ENCODE measurements around the gene TRMO.

Gene TRMO

DNA sequence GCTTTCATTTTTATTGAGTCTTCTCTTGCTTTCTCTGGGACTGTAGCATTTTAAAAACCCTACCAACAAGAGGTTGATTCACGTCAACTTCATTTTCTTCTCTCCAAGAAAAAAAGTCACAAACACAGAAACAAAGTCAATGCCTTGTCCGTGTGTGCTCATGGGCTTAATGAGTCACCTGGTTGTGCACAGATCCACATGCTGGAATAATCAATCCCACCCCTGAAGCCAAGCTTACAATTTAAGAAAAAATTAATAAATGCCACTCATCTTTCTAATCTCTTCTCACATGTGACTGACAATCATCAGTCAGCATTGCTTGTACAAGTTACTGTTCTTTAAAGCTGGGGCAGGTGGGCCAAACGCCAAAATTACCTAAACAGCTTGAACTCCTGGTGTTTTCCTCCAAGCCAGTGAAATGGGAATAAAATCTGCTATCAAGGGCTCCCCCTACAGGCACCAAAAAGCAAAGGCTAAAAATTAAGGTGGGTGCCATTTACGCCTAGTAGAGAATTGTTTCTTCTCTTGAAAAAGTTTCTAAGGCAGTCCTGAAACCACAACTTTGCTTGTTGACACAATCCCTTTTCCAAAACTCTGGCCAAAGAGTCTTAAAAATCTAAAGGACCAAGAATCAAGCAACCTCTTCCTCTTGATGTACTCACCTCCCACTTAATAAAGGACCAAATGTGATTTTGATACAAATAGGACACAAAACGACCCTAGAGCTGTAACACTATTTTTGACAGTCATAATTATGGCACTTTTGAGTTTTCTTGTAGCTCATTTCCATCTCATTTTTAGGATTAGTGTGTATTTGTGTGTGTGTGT is 21.3 kb downstream of the TRMO start:
- DNase-seq, result no peak

DNA sequence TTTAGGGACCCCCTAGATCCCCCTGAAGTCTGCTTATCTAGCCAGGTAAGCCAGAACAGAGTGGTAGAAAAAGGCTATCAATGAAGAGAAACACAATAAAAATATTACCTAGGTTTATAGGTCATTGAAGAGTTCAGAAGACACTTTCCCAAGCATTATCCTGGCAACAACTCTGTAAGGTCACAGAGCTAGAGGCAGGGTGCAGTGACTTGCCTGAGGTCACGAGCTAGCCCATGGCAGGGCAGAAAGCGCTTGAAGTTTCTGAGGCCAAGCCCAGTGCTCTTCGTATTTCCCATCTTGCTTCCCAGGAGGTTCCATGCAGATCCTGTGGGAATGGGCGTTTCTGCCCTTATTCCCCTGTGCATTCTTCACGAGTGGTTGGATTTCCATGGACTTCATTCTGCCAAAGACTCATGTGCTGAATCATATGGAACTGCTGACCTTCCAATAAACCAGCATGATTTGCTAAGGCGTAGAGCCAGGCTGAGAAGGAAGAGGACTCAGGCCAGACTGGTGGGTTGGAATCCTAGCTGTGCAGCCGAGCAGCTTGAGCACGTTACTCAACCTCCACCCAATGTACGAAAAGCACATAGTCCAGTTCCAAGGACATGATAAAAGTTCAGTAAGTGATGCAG is 22.1 kb downstream of the TRMO start:
- no peak for DNase-seq

DNA sequence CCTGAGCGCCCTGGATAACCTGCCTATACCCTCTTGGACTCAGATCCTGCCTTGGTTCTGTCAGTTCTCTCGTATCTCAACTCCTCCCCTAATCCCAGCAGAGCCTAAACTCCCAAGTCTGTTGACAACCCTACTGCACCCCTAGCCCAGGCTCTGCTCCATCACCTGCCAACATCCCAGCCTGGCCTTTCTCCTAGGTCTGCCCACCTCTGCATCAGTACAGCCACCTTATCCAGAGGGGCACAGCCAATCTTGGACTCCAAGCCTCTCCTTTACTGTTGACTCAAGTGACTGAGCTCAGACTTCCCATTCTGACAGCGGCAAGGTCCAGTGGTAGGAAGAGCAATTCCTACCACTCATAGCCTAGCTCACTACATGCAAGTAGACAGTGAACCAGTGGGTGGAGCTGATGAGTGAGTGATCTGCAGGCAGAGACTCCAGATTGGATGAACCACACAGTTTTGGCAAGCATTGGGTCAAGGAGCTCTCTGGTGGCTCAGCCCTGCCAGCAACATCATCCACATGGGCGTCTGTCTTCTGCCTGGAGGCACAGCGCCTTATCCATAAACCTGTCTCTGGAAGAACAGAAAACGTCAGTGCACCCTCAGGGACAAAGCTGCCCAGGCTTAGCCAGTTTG is 26.5 kb downstream of the TRMO start:
- DNase-seq, result no peak

DNA sequence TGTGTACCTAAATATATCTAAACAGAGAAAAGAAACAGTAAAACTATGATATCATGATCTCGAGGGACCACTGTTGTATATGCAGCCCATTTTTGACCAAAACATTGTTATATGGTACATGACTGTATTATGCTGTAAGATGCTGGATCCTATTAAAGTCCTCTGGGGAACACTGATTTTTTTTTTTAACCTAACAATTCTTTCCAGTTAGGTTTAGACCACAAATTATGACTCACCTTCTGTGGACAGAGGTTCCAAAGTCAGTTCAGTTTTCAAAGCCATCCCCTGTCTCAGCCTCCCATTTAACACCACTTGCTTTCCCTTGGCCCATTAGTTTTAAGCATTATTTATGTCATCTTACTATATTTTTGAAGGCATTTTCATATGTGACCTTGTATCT is 27.1 kb downstream of the TRMO start:
- DNase-seq, result no peak

DNA sequence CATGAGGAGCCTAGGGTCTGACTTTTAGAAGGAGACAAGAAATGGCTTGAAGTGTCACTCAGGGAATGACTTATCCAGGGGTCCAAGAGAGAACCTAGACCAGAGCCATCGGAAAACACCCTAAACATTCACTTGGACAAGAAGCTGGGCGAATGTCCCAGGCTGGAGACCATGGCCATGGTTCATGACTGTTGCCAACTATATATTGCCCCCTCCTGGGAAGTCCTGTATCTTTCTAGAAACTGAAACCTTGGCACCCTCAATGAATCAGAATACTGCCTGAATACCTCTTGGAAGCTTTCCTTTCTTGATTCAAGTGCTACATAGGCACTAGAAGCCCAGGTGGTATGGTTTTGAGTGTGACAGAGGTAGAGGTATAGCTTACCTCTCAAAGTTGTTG is 29.9 kb downstream of the TRMO start:
- DNase-seq, result no peak

DNA sequence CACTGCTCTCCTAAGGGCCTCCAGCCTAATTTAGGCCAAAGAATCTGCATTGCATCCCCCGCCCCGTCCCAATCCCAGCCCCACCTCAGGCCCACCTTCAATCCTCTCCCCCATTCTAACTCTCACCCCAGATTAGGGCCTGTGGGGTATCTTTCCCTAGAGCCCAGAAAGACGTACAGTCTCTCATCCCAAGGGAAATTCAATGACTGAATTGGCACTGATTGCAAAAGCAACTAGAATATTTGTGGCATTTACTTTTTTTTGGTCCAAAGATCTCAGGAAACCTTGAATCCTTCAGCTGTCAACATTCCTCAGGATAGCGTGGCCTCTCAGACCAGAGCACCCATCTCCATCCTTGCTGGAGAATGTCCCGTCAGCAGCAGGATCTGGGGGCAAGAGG is 30.6 kb downstream of the TRMO start:
- no peak for DNase-seq

DNA sequence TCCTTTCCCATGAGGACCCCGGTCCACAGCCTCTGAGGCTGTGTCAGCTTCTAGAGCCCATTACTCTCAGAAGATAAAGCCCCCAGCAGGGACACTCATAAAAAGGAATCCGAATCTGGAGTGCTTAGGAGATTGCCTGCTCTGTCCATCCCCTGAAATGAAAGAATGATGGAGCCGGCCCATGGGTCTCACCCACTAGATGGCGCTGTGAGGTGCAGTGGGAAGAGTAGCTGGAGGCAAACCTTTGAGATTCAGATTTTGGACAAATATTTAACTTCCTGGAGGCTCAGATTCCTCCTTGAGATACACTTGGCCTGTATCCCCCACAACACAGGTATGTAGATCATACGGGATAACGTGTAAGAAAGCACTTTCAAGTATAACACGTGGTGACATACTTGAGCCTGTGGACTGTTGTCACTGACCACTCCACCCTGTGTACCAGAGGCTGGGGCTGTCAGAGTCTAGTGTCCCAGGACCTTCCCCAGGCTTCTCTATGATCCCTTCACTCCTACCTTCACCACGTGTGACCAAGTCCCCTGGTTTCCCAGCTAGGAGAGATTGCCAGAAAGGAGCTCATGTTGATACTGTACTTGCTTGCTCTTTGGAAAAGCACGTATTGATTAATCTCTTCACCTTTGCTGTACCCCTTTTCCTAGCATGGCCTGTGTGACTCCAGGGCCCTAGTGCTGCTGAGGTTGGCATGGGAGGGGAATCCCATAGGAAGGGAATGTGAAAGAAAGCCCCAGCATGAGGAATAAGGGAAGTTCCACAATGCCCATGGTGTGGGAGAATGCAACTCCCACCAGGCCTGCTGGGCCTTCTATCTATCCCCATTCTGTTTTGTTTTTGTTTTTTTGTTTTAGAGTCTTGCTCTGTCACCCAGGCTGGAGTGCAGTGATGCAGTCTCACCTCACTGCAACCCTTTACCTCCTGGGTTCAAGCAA is 32.1 kb downstream of the TRMO start:
- peak; percentile 85 for DNase-seq

DNA sequence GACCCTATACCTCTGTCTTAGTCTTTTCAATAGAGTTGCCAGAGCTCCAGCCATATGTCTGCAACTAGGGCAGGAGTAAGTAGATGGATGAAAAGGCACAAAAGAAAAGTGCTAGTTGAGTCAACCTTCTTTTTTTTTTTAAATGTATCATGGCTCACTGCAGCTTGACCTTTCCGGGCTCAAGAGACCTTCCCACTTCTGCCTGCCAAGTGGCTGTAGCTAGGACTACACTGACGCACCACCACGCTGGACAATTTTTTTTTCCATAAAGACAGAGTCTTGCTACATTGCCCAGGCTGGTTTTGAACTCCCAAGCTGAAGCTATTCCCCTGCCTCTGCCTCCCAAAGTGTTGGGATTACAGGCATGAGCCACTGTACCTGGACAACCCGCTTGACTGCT is 42.0 kb downstream of the TRMO start:
- DNase-seq, result no peak

DNA sequence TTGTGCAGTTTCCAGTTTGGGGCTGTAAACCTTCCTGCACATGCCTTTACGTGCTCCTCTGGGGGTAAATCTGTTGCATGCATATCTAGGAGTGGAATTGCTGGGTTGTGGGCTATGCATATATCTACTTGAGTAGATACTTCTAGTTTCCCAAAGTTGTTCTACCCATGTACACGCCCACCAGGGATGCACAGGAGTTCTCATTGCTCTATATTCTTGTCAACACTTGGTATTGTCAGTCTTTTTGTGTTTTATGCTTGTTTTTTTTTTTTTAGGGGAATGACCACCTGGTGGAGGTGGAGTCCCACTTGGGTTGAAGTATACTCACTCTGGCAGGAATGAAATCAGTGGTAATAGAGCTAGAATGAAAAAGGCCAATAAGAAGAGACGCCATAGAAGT is 46.2 kb downstream of the TRMO start:
- no peak for DNase-seq

DNA sequence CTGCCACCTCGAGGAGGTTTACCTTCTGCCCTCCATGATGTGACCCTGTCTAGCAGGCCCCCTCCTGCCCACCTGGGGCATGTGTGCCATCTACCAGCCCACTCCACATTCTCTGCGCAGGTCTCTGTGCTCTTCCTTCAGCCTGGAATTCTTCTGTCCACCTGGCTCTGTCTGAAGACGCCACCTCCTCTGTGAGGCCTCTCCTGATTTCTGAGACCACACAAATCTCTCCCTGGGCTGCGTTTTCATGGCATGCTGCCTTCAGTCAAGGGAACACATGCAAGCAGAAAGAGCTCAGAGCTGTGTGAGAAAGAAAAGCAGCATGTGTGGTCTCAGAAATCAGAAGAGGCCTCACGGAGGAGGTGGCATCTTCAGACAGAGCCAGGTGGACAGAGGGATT is 47.2 kb downstream of the TRMO start:
- DNase-seq, result no peak

DNA sequence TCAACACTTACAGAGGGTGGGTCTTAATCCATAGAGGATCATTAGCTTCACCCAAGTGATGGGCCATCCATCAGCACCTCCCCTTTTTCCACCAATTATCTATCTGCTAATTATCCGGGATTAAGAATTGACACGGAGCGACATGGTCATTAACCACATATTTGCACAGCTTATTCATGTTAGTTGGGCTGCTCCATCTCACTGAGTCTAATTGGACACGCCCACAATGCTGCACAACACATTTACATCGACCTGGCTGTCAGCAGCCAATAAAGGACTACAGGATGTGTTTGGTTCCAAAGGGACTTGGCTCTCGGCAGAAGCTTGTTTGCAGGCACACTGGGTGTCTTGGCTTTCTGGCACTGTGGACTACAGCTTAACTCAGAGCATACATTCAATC is 47.7 kb downstream of the TRMO start:
- no peak for DNase-seq

DNA sequence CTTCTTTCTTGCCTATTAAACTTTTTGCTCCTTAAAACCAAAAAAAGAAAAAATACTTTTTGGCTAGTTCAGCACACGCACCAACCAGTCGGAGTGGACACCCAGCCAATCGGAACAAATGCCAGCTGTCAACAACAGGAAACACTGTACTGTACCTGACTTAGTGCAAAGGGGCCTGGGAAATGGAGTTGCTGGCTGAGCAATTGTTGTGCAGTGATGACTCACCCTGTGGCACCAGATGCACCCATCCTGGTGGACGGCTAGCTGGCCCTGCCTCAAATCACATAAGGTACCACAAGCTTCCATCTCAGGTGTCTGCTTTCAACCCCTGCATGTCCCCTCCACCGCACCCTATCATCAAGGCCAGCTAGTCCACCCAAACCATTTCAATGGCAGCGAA is 48.4 kb downstream of the TRMO start:
- no peak for DNase-seq

DNA sequence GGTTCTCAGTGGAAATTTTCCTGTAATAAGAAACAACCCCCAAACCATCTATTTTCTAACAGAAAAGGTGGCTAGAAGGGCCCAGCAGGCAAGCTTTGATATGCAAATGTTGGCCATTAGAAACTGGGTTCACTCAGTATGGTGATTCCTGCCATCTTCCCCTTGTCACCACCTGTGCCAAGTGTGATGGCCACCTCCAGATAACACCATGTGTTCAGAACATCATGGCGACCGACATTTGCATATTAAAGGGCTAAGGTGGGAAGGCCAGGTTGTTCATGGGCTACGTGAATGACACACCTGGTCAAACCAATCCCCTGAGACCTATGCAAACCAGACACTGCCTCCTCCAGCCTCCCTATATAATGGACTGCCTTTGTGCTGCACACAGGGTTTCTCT is 48.9 kb downstream of the TRMO start:
- DNase-seq, result no peak

DNA sequence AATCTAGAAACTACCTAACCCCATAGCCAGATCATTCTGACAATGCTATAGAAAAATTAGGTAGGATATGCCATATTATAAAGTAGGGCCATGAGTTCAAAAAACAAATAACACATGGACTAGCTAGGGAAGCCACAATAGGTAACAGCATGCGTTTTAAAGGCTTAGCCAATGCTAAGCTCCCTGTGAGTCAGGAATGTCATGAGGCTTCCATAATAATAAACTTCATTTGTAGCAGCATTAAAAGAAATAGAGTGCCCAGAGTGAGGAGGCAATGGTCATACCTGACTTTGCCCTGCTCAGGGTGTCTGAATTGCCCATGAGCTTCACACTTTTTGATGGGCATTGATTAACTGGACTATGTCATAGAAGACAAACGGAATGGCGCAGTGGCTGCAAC is 53.4 kb downstream of the TRMO start:
- no peak for DNase-seq

DNA sequence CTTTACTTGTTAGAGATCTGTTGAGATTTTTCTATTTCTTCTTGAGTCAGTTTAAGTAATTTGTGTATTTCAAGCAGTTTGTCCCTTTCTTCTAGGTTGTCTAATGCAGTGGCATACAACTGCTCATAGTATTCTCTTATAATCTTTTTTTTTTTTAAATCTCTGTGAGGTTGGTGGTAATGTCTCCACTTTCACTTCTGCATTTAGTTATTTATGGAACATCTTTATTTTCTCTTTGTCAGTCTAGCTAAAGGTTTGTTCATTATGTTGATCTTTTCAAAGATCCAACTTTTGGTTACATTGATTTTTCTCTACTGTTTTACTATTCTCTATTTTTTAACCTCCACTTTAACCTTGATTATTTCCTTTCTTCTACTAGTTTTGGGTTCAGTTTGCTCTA is 55.5 kb downstream of the TRMO start:
- no peak for DNase-seq

DNA sequence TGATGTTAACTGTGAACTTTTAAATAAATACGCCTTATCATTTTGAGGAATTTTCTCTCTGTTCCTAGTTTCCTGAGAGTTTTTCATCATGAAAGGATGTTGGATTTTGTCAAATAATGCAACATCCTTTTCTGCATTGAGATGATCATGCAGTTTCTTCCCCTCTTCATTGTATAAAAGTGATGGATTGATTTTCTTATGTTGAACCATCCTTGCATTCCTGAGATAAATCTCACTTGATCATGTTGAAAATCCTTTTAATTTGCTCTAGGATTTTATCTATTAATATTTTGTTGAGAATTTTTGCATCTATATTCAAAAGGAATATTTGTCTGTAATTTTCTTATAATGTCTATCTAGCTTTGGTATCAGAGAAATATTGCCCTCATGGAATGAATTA is 56.0 kb downstream of the TRMO start:
- DNase-seq, result no peak

DNA sequence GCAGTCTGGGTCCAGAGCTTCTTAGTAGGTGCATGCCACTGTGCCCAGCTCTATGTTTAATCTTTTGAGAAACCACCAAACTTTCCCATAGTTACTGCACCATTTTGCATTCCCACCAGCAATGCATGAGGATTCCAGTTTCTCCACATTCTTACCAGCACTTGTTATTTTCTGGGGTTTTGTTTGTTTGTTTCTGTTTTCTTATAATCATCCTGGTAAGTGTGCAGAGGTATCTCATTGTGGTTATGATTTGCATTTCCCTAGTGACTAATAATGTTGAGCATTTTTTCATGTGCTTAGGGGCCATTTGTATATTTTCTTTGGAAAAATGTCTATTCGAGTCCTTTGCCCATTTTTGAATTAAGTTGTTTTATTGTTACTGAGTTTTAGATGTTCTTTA is 57.9 kb downstream of the TRMO start:
- DNase-seq, result no peak

DNA sequence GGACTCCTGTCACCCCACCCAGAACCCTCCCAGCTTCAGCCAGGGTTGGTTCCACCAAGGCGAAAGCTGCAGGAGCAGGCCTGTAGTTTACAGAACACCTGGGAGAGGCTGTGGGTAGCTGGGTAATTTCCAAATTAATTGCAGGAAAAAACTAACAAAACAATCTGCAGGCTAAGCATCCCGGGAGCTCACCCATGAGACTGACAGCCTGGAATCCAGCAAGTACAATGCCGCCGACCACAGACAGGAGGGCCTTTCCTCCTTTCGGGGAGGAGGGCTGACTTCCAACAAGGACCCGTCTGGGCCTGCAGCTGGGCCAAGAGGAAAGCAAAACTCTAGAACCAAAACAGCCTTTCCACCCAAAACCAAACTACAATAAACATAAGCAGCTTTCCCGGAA is 59.0 kb downstream of the TRMO start:
- no peak for DNase-seq

DNA sequence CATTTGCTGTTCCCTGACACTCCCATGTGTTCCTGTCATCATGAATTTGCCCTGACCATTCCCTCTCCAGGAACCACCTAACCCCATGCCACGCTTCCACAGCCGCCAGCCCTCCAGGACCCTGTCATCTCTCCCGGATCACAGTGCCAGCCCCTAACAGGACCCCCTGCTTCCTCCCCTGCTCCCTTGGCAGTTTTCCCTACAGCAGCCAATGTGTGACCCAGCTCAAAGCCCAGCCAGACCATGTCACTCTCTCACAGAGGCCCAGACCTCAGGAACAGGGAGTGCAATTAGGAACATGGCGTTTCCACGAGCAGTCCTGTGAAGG is 61.2 kb downstream of the TRMO start:
- DNase-seq, result no peak

DNA sequence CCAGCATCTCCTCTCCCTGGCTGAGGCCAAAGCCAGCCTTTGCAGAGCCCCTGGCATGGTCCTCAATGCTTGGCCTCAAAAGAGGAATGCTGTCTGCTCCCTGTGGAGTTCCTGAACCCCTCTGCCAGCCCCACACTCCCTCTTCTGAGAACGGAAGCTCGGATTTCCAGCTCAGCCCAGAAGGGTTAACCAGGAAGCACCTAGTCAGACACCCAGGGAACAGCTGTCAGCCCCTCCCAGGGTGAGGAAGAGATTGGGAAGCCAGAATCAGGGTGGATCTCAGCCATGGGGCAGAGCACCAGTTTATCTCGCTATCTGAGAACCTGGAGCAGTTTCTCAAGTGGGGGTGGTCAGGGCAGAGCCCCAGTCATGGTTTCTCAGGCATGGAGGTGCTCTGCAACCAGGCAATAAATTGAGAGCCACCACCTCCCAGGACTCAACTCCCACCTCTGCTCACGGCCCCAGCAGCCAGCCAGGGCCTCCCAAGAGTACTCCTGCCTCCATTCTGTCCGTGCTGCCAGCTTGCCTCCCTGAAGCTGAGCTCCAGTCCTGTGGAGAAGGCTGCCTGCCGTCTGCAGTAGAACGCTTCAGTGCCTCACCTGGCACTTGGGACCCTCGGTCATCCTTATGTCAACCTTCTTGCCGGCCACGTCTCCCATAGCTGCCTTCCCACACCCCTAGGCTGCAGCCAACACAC is 61.7 kb downstream of the TRMO start:
- no peak for DNase-seq

DNA sequence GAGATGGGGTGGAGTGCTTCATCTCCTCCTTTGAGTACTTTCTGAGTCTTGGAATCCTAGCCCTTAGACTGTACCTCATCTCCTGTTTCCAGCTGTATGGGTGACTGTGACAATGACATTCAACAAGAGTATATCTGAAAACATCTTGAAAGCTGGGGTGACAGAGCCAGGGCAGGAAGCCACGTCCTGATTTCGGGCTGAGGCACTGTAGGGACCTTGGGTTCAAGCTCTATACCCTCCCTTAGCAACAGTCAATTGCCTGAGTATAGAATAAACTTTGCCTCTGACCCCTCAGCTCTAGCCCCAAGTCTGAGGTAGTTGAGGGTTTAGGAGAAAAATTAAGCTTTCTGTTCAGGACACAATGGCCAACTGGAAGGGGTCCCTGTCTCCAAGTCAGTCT is 63.0 kb downstream of the TRMO start:
- DNase-seq, result no peak

DNA sequence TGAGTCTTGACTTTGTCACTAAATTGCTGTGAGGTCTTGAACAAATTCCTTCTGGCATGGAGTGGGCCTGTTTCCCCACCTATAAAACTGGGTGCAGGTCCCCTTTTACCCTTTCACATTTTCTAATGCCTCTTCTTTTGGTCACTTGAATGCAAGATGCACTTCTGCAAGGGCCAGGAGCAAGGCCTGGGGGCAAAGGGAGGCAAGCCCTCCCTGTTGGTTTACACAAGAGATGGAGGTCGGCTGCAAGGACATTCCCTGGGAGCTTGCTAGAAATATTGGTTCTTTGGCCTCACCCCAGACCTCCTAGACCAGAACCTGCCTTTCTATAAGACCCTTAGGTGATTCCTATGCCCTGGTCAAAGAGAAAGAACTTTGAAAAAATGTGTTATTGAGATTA is 63.5 kb downstream of the TRMO start:
- DNase-seq, result no peak

DNA sequence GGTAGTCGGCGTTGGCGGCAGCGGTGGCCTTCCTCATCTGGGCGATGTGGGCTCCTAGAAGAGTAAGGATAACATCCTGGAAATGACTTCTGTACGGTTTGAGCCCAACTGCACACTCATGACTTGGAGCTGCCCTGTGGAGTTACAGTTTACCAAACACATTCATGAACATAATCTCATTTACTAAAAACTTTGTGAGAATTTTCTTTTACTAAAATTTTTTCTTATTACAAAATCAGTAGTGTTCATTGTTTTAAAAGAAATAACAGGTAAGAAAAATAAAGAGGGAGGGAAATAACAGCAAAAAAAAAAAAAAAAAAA is 63.9 kb downstream of the TRMO start:
- DNase-seq, result no peak
